Measurements from ENCODE around the gene TPPP2.
A peak's percentile ranks its signal among the peaks of the same experiment; 100 is the strongest.

The TPPP2 gene

GRCh38 chr14:21017528-21018245, 12.3 kb upstream of the TPPP2 start:
- DNase-seq, result peak; percentile 67

DNA sequence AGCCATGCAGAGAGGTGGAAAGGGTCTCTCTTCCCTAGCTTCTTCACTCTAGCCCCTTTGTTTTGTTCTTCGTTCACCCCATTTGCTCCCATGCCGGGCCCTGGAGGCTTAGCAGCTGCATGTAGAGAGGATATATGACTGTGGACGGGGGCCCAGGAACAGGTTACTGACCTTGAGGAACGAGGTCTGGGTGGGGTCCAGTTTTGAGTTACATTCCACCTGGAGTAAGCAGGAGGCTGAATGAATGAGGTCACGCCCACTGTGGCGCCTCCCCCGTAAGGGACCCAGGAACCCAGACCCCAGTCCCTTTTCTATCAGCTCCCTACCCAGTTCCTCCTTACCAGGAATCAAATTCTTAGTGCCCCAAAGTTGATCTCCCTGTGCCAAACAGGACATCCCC, 11.7 kb upstream of the TPPP2 start:
- DNase-seq, result no peak

DNA sequence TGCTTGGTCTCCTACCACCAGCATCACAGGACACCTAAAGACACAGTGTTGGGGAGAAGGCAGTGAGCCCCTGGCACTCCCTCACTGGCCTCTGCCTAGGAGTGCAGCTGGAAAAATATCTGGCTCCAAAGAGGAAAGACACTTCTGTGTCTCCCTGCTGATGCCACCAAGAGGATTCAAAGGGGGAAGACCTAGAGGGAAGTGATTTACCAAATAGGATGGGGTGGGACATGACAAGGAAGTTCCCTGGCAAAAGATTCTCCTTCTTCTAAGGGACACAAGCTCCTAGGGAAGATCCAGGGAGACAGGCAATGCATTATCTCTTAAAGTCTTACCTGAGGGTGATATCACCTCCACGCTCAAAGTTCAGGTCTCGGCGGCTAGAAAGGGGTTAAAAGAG, 11.2 kb upstream of the TPPP2 start:
- no peak for DNase-seq

DNA sequence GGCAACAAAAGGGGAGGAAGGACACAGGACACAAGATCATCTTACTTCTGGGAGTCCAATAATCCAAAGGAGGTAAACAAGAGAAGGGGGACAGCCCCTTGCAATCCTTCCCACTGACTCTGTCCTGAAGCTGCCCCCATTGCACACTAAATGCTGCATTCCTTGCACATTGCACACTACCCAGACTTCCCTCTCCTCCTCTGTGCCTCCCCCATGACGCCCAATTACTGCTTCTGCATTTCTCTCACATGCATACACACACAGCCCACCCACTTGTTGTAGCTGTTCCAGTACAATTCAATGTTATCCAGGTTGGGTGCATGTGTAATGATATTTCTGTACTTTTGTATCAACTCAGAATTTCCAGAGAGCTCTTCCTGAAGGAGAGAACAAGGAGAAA, 10.7 kb upstream of the TPPP2 start:
- DNase-seq, result peak; percentile 17

DNA sequence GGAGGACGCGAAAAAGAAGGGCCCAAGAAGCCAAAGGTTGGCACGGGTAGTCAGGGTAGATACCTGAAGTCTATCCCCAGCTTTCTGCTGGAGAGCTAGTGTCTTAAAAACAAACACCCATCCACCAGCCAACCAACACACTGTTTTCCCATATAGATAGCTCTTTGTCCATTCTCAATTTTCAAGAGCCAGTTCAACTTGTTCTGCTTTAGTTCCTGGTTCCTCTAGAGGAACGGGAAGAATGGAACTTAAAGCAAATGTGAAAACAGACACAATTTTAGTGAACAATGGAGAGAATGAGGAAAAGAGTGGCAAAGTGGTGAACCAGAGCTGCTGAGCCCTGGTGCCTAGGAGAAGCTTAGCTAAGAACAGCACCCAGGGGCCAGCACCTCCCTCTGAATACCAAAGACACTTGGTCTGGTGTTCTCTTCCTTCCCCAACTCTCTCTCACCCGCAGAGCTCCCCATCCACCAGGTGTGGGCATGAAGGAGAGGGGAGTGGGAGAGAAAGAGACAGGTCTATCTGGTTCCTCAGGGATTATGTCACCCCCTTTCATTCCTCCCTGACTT, 9.0 kb upstream of the TPPP2 start:
- DNase-seq, result no peak

- no peak for DNase-seq
Observed at GRCh38 chr14:21022686-21023085, 7.3 kb upstream of the TPPP2 start.

DNA sequence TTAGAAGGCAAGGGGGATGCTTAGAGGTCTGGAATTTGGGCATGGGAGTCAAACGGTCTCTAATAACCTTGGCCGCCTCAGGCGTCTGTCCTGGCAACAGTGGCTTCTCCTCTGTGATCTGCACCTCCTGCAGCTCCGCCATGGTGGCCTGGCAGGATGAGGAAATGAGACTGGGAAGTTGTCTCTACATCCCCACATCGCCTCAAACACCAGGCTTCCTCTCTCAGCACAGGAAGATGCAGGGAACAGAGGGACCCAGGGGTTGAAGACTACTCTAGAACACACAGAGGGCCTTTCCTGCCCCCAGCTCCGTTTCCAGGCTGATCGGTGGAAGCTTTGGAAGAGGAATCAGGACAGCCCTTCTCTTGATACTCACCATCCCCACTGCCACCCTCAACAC, 6.8 kb upstream of the TPPP2 start:
- DNase-seq, result peak; percentile 68

GRCh38 chr14:21023817-21024584, 6.0 kb upstream of the TPPP2 start:
- no peak for DNase-seq

GRCh38 chr14:21024585-21025370, 5.2 kb upstream of the TPPP2 start, which contains the start of gene NDRG2:
Gene NDRG2, minus strand, starts transcription at chr14:21025061. Its CDS starts 1,746 bp downstream, at chr14:21023315.
- no peak for DNase-seq

DNA sequence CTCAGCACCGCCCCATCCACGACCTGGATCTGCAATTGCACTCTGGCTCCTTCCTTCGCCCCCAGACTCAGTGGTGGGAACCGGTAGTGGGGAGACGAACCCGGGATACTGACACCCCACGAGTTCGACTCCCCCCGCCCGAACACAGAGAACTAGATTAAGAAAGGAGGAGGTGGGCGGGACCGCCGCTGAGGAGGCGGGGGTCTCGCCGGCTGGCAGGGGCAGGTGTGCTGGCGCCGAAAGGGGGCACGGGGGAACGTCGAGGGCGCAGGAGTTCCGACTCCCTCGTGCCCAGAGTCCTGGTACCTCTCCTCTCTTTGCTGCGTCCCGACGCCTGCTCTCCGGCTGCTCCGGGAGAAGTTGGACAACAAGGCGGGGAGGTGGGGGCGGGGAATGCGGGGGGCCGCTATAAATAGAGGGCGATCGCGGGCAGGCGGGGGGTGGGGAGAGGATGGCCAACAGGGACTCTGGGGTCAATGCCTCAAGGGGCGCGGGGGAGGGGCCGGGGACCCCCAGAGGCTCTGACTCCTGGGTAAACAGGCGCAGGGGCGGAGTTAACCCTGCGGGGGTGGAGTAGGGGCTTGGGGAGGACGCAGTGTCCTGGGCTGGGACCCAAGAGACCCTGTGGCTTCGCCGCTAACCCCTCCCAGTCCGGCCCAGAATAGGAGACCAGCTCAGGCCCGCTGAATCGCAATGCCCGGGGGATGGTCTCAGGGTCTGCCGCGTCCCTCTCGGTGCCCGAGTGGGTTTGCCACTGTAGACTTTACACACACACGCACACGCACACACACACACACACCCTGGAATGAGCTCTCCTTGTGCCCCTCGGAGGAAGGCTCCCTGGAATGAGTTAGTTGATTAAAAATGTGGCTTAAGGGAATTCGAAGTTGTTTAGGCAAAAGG, 4.4 kb upstream of the TPPP2 start:
- DNase-seq, result no peak

DNA sequence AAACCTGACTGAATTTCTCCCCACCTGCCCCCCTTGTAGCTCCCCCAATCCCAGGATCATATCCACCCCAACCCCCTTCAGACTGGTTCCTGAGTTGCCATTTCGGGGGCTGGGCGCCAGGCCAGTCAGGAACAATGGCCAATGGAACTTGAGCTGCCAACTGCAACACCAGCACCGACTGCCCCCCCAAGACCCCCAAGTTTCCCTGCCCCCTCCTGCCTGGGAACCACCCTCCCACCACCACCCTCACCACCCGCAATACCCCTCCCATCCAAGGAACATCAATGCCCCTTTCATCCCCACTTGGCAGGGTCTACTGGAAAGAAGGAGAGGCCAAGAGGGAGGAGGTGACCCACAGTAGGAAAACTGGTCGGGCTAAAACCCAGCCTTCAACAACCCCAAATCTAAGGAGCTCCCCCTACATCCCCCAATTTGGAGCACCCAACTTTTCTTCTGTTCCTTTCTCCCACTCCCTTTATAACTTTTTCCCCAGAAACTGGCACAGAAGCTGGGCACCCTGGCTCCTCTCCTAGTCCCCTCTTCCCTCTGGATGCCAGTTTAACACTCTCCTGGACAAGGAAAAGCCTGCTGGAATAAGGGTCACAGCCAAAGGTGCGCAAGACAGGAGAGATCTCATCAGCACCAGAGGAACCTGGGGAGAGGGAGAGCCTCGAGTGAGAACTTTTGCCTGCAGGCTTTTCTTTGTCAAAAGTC, 3.6 kb upstream of the TPPP2 start:
- no peak for DNase-seq

DNA sequence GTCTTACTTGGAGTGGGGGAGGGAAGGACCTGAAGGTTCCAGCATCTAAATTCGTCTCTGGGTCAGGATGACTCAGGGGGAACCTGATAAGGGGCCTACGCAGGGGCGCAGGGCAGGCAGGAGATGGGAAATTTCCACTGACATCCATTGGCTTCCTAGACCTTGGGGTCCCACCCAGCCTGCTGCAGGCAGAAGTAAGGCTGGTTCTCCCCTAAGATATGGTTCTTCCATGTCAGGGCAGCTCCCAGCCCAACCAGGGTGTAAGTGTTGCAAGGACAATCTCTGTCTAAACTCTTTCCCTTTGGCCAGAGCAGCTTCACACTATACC, 3.1 kb upstream of the TPPP2 start:
- DNase-seq, result no peak

- DNase-seq, result no peak
Observed at GRCh38 chr14:21030531-21030930, 514 bp downstream of the TPPP2 start.

GRCh38 chr14:21032326-21033132, 2.5 kb downstream of the TPPP2 start:
- DNase-seq, result no peak

GRCh38 chr14:21033133-21033698, 3.2 kb downstream of the TPPP2 start:
- DNase-seq, result no peak

DNA sequence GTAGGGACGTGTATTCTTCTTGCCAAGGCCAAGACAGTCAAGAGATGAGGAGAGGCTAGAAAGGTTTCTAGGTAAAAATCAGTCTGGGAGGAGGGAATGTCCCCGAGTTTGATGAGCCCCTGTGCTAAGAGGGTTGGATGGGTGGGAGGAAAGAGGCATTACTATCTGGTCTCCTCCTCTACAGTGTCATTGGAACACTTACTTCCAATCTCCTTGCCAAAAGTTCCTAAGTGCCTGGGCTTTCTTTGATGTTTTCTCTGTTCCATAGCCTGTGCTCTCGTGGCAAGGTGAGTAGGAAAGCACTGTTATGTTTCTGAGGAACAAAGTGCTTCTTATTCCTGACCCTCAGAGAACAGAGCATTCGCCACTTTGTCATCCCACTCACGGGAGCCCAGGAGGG, 4.7 kb downstream of the TPPP2 start, which contains the start of gene RNASE13:
Gene RNASE13 (minus strand): TSS at position 101 of the 400 bp plus-strand sequence. CDS start 519 bp downstream, outside the sequence.
- DNase-seq, result no peak

- peak; percentile 58 for DNase-seq
Observed at GRCh38 chr14:21036751-21037150, 6.7 kb downstream of the TPPP2 start.

GRCh38 chr14:21037156-21037555, 7.1 kb downstream of the TPPP2 start:
- DNase-seq, result no peak

- DNase-seq, result no peak
Observed at GRCh38 chr14:21038441-21039422, 8.7 kb downstream of the TPPP2 start.
